Measurements from ENCODE around the gene EDA. TPM values are rescaled to one million over a fixed set of nuclear protein-coding genes. Genes with fewer than 3 reads are reported as not detected.

Gene EDA
- total RNA-seq, 1 donor from 2014 or later = 2.5 TPM

DNA sequence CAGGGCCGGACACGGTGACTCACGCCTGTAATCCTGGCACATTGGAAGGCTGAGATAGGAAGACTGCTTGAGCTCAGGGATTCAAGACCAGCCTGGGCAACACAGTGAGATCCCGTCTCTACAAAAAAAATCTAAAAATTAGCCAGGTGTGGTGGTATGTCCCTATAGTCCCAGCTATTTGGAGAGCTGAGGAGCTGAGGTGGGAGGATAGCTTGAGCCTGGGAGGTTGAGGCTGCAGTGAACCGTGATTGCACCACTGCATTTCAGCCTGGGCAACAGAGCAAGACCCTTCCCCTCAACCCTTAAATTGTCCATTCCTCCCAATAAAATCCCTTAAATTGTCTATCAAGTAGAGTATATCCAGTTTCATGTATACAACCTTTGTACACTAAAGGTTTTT, 463.4 kb downstream of the EDA start:
- Histone ChIP-seq H3K27me3 (ENCODE audit: control insufficient read depth, insufficient read depth, low read length) (no peaks in the 10 kb centered on the region), H3K36me3 (ENCODE audit: control insufficient read depth, insufficient read depth, low read length) (no peaks in the 10 kb centered on the region), H3K4me3 (ENCODE audit: low read depth, low read length) (no peak overlapping the region)
- TF ChIP-seq, protein P1, sequence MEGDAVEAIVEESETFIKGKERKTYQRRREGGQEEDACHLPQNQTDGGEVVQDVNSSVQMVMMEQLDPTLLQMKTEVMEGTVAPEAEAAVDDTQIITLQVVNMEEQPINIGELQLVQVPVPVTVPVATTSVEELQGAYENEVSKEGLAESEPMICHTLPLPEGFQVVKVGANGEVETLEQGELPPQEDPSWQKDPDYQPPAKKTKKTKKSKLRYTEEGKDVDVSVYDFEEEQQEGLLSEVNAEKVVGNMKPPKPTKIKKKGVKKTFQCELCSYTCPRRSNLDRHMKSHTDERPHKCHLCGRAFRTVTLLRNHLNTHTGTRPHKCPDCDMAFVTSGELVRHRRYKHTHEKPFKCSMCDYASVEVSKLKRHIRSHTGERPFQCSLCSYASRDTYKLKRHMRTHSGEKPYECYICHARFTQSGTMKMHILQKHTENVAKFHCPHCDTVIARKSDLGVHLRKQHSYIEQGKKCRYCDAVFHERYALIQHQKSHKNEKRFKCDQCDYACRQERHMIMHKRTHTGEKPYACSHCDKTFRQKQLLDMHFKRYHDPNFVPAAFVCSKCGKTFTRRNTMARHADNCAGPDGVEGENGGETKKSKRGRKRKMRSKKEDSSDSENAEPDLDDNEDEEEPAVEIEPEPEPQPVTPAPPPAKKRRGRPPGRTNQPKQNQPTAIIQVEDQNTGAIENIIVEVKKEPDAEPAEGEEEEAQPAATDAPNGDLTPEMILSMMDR (IDR thresholded peaks at IDR 0.05; ENCODE audit: insufficient read depth, low read length, poor library complexity, severe bottlenecking) = no peak
- no peak for DNase-seq (ENCODE audit: low read depth)

DNA sequence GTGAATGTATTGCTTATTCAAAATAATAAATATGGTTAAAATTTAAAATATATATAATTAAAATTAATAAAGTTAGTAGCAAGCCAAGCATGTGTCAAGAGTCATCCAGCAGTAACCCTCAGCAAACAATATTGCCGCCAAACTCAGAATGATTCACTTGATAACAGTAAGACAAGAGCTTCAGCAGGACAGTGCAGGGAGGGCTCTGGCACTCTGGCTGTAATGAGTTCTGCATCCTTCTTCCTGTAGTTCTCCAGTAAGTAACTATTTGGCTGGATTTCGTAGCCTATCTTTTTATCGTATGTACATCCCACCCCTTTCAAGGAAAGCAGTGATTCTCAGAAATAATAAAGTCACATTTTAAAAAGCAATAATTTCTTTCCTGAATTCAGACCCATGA, 464.0 kb downstream of the EDA start:
- TF ChIP-seq, protein P1 (IDR thresholded peaks at IDR 0.05; ENCODE audit: insufficient read depth, low read length, poor library complexity, severe bottlenecking) = no peak
- H3K36me3 ChIP-seq (ENCODE audit: control insufficient read depth, insufficient read depth, low read length) = no peaks in the 10 kb centered on the region
- DNase-seq (ENCODE audit: low read depth) = no peak
- H3K4me3 ChIP-seq (ENCODE audit: low read depth, low read length) = no peak overlapping the region
- no peaks in the 10 kb centered on the region for H3K27me3 ChIP-seq (ENCODE audit: control insufficient read depth, insufficient read depth, low read length)

DNA sequence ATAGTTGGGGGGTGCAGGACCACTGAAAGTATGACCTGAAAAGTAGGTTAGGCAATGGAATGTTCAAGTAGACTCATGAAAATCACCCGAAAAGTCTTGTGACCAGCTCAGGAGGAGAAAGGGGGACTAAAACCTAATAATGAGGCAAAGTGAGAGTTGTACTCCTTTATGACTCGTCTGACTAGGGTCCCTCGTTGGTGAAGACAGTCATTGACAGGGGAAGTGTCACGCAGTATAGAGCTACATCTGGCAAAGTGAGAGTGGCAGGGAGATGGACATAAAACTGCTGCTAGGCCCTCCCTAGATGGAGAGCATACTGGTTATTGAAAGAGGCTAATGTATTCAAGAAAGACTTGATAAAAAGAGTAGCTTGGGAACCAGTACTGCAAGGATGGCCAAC, 466.8 kb downstream of the EDA start:
- TF ChIP-seq, protein P1 (IDR thresholded peaks at IDR 0.05; ENCODE audit: insufficient read depth, low read length, poor library complexity, severe bottlenecking) = no peak
- H3K4me3 ChIP-seq (ENCODE audit: low read depth, low read length) = no peak overlapping the region
- no peaks in the 10 kb centered on the region for H3K36me3 ChIP-seq (ENCODE audit: control insufficient read depth, insufficient read depth, low read length)
- H3K27me3 ChIP-seq (ENCODE audit: control insufficient read depth, insufficient read depth, low read length) = no peaks in the 10 kb centered on the region
- DNase-seq (ENCODE audit: low read depth) = no peak

DNA sequence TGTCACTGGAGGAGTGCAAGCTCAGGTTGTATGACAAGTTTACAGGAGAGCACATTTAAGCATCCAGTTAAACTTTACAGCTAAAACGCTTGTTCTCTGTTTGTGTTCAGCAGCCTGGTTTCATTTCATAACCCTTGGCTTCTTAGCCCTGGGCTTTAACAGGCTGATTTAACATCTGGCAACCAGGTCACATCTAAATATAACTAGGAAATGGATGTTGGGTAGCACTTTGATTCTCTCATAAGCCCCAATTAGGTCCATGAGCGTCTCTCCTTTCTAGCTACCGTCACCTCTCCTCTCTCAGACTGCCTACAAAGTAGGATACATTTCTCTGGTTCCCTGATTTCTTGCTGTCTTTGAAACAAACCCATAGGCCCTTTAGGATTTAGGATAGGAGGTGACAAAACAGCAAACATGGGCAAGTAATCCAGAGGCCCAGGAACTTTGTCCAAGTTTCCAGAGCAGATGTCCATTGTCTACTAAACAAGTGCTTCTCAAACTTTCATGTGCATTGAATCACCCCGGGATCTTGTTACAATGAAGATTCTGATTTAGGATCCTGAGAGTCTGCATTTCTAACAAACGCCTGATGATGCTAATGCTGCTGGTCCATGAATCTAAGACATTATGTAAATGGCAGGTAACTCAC, 468.8 kb downstream of the EDA start:
- Histone ChIP-seq H3K36me3 (ENCODE audit: control insufficient read depth, insufficient read depth, low read length) (no peaks in the 10 kb centered on the region), H3K27me3 (ENCODE audit: control insufficient read depth, insufficient read depth, low read length) (peaks cover 3% of the 10 kb centered on the region), H3K4me3 (ENCODE audit: low read depth, low read length) (no peak overlapping the region)
- DNase-seq (ENCODE audit: low read depth) = no peak
- TF ChIP-seq, protein P1 (IDR thresholded peaks at IDR 0.05; ENCODE audit: insufficient read depth, low read length, poor library complexity, severe bottlenecking) = no peak

DNA sequence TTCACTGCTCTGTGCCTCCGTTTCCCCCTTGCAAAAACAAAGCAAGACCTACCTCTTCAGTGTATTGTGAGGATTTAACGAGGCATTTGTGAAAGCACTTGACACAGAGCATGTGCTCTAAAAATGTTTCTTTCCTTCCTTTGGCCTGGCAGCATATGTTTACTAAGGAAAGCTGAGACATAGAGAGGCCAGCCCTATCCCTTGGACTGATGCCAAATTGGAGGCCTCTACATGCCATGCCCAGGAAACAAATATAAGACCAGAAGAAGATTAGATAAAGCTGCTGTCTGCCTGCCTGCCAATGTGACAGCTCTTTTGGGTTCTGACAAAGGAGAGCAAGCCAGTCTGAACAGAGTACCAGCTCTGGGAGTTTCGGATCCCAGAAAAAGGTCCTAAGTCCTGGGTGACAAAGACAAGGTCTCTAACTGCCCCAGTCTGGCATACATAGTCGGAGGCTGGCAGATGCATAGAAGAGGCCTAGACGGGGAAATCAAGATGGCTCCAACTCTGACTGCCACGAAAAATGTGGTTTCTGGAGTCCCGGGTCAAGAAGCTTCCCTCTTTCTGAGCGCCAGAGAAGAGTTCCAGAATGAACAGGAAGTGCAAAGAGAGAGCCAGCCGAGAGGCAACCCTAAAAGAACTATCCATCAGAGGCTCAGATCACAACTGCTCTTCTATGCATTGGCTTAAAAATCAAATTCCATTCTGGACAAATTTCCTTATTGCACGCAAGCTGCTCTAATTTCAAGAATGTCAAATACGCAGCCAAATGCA, 472.1 kb downstream of the EDA start:
- H3K27me3 ChIP-seq (ENCODE audit: control insufficient read depth, insufficient read depth, low read length) = peaks cover 3% of the 10 kb centered on the region
- no peak overlapping the region for H3K4me3 ChIP-seq (ENCODE audit: low read depth, low read length)
- TF ChIP-seq, protein P1 (IDR thresholded peaks at IDR 0.05; ENCODE audit: insufficient read depth, low read length, poor library complexity, severe bottlenecking) = no peak
- no peaks in the 10 kb centered on the region for H3K36me3 ChIP-seq (ENCODE audit: control insufficient read depth, insufficient read depth, low read length)
- DNase-seq (ENCODE audit: low read depth) = no peak
